GM23338 (cell line): ENCODE results near the gene JAM2. TPM values are rescaled to one million over a fixed set of nuclear protein-coding genes. Genes with fewer than 3 reads are reported as not detected.

ENCODE experiments used
- ATAC-seq: fragments of 200-7000 bp; cut with Tn5 transposase; 3 replicates; pipeline ENCODE4 v1.9.1; 2020
- DNase-seq: peaks from one replicate; pipeline ENCODE4 v3.0.0-alpha.2; 2015; ENCODE audit warnings: low spot score
- H2AFZ ChIP-seq: fragments of 200-600 bp; sonication (generic); 2 replicates; pipeline ENCODE4 v1.8.0; 2016; ENCODE audit warnings: antibody characterized with exemption, mild to moderate bottlenecking, moderate library complexity
- H3F3A ChIP-seq: fragments of 200-600 bp; sonication (generic); replicated peaks from 2 replicates; pipeline ENCODE4 v1.8.0; 2017; ENCODE audit warnings: antibody characterized with exemption, mixed run types, low read depth
- H3K27ac ChIP-seq: fragments of 200-600 bp; sonication (generic); 2 replicates; pipeline ENCODE4 v1.6.1; 2016; ENCODE audit warnings: low read depth
- H3K27me3 ChIP-seq: fragments of 200-600 bp; sonication (generic); 2 replicates; pipeline ENCODE4 v1.8.0; 2016; ENCODE audit warnings: mild to moderate bottlenecking, mixed run types, moderate library complexity; ENCODE audit not compliant: insufficient read depth
- H3K36me3 ChIP-seq: fragments of 200-600 bp; sonication (generic); 2 replicates; pipeline ENCODE4 v1.8.0; 2016; ENCODE audit warnings: mild to moderate bottlenecking; ENCODE audit not compliant: insufficient read depth
- H3K4me1 ChIP-seq: fragments of 200-600 bp; sonication (generic); 2 replicates; pipeline ENCODE4 v1.8.0; 2016; ENCODE audit warnings: mild to moderate bottlenecking, moderate library complexity; ENCODE audit not compliant: insufficient read depth
- H3K4me2 ChIP-seq: fragments of 200-600 bp; sonication (generic); 2 replicates; pipeline ENCODE4 v1.7.1; 2017; ENCODE audit warnings: mixed run types
- H3K4me3 ChIP-seq: fragments of 200-600 bp; sonication (generic); 2 replicates; pipeline ENCODE4 v1.6.1; 2016; ENCODE audit warnings: mixed run types
- H3K79me2 ChIP-seq: fragments of 200-600 bp; sonication (generic); replicated peaks from 2 replicates; pipeline ENCODE4 v1.8.0; 2017; ENCODE audit warnings: mild to moderate bottlenecking; ENCODE audit not compliant: insufficient read depth
- H3K9me2 ChIP-seq: fragments of 200-600 bp; sonication (generic); 2 replicates; pipeline ENCODE4 v1.8.0; 2017; ENCODE audit not compliant: insufficient read depth
- H4K20me1 ChIP-seq: fragments of 200-600 bp; sonication (generic); replicated peaks from 2 replicates; pipeline ENCODE4 v1.8.0; 2017; ENCODE audit warnings: mild to moderate bottlenecking; ENCODE audit not compliant: insufficient read depth
- H3K27ac Mint-ChIP-seq: 2 replicates; pipeline ENCODE4 v1.8.0; 2020; ENCODE audit warnings: inconsistent platforms, mild to moderate bottlenecking, moderate library complexity, mixed read lengths
- H3K27me3 Mint-ChIP-seq: 3 replicates; pipeline ENCODE4 v1.8.0; 2022; ENCODE audit warnings: low read depth, mild to moderate bottlenecking, moderate library complexity, mixed read lengths, inconsistent platforms; ENCODE audit not compliant: insufficient read depth, poor library complexity
- H3K36me3 Mint-ChIP-seq: 3 replicates; pipeline ENCODE4 v1.8.0; 2021; ENCODE audit warnings: low read depth, mild to moderate bottlenecking, inconsistent platforms, moderate library complexity, mixed read lengths
- H3K4me1 Mint-ChIP-seq: 3 replicates; pipeline ENCODE4 v1.8.0; 2020; ENCODE audit warnings: mild to moderate bottlenecking, inconsistent platforms, mixed read lengths
- H3K4me3 Mint-ChIP-seq: 3 replicates; pipeline ENCODE4 v1.8.0; 2021; ENCODE audit warnings: moderate library complexity, mild to moderate bottlenecking, inconsistent platforms, mixed read lengths
- H3K9me3 Mint-ChIP-seq: 3 replicates; pipeline ENCODE4 v1.8.0; 2020; ENCODE audit warnings: moderate library complexity, mild to moderate bottlenecking, inconsistent platforms, mixed read lengths
- EZH2 ChIP-seq: fragments of 200-600 bp; sonication (generic); IDR thresholded peaks from one replicate; pipeline ENCODE4 v1.8.0; 2017; ENCODE audit warnings: antibody characterized with exemption, mild to moderate bottlenecking, low read depth; ENCODE audit not compliant: unreplicated experiment
- EZH2phosphoT487 ChIP-seq: fragments of 200-600 bp; sonication (generic); IDR thresholded peaks from one replicate; pipeline ENCODE4 v1.8.1; 2018; ENCODE audit warnings: antibody characterized with exemption; ENCODE audit not compliant: unreplicated experiment
- JUNB ChIP-seq: IDR thresholded peaks from one replicate; pipeline ENCODE4 v1.6.1; 2016; ENCODE audit warnings: antibody characterized with exemption; ENCODE audit not compliant: unreplicated experiment
- NANOG ChIP-seq: IDR thresholded peaks from 2 replicates; pipeline ENCODE4 v1.6.1; 2016; ENCODE audit warnings: antibody characterized with exemption, borderline replicate concordance
- POLR2AphosphoS5 ChIP-seq: IDR thresholded peaks from 2 replicates; pipeline ENCODE4 v1.6.1; 2016; ENCODE audit warnings: antibody characterized with exemption, low read depth
- STAT1 ChIP-seq: IDR thresholded peaks from one replicate; pipeline ENCODE4 v1.6.1; 2016; ENCODE audit warnings: antibody characterized with exemption; ENCODE audit not compliant: unreplicated experiment
- ZNF114 ChIP-seq: fragments of 250-450 bp; sonication (Bioruptor Pico); IDR thresholded peaks from 2 replicates; pipeline ENCODE4 v1.5.0; 2020; ENCODE audit warnings: mild to moderate bottlenecking, moderate library complexity
- polyA plus RNA-seq: library from polyadenylated mRNA; unstranded; fragments of >200 nt; fragmentation: Nextera tagmentation; extraction: Ambion mirVana; gene quantifications from 2 replicates; pipeline ENCODE4 v1.2.1, GENCODE V29; 2016
- total RNA-seq: library from RNA; depleted of rRNA; stranded (reverse); fragments of >200 nt; shearing (Covaris generic); gene quantifications from 2 replicates; pipeline ENCODE4 v1.2.3, GENCODE V29; 2014
- TF ChIP-seq, protein P1 (sequence below), 2 experiments: fragments of 200-600 bp in 1 of 2; sonication (generic) in 1 of 2; conservative IDR thresholded peaks; 2 replicates each; pipeline versions ENCODE4 v1.5.1 to v1.6.1; 2016 to 2017; ENCODE audit warnings: antibody characterized with exemption in 2 of 2, low read depth in 2 of 2, mild to moderate bottlenecking in 2 of 2, moderate library complexity in 1 of 2
- TF ChIP-seq, protein P2 (sequence below): fragments of 250-450 bp; sonication (Bioruptor Pico); IDR thresholded peaks from 2 replicates; pipeline ENCODE4 v1.5.0; 2020; ENCODE audit warnings: mild to moderate bottlenecking, moderate library complexity
- TF ChIP-seq, protein P3 (sequence below): IDR thresholded peaks from 2 replicates; pipeline ENCODE4 v1.6.1; 2016; ENCODE audit warnings: antibody characterized with exemption

JAM2 gene
- total and polyA plus RNA-seq, 2 experiments from 2014 or later, result 4.9 to 14.6 TPM

DNA sequence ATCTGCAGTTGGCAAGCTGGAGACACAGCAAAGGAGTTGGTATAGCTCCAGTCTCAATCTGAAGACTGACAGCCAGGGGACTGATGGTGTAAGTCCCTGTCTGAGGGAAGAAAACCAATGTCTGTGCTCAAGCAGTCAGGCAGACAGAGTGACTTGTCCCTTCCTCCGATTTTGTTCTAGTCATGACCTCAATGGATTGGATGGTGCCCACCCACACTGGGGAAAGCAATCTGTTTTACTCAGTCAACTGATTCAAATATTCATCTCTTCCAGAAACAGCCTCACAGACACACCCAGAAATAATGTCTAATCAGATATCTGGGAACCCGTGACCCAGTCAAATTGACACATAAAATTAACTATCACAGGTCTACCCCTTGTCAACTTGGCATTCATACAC is 19.9 kb upstream of the JAM2 start:
- H3K36me3 ChIP-seq, result no peaks in the 10 kb centered on the region

More for the DNA sequence above, 19.9 kb upstream of the JAM2 start:
- no peak overlapping the region for H3K4me3 ChIP-seq
- H3K27me3 Mint-ChIP-seq, result peaks cover 3% of the 10 kb centered on the region
- no peaks in the 10 kb centered on the region for H3K4me1 ChIP-seq
- DNase-seq, result no peak
- H3K27ac Mint-ChIP-seq, result no peak overlapping the region
- no peaks in the 10 kb centered on the region for H3F3A ChIP-seq
- no peaks in the 10 kb centered on the region; the same call in 2 of the 3 replicates for H3K4me1 Mint-ChIP-seq
- H3K27me3 ChIP-seq, result no peaks in the 10 kb centered on the region
- H3K4me2 ChIP-seq, result no peak overlapping the region
- H3K9me3 Mint-ChIP-seq, result no peaks in the 10 kb centered on the region
- no peaks in the 10 kb centered on the region for H3K79me2 ChIP-seq
- H4K20me1 ChIP-seq, result 0 out of 2 replicates have a peak, but pooled peaks cover 6% of the 10 kb centered on the region
- no peaks in the 10 kb centered on the region for H3K9me2 ChIP-seq
- H3K36me3 Mint-ChIP-seq, result no peaks in the 10 kb centered on the region
- no peak overlapping the region for H3K4me3 Mint-ChIP-seq
- H3K27ac ChIP-seq, result no peak overlapping the region
- no peak overlapping the region for H2AFZ ChIP-seq
- TF ChIP-seq, protein P1, sequence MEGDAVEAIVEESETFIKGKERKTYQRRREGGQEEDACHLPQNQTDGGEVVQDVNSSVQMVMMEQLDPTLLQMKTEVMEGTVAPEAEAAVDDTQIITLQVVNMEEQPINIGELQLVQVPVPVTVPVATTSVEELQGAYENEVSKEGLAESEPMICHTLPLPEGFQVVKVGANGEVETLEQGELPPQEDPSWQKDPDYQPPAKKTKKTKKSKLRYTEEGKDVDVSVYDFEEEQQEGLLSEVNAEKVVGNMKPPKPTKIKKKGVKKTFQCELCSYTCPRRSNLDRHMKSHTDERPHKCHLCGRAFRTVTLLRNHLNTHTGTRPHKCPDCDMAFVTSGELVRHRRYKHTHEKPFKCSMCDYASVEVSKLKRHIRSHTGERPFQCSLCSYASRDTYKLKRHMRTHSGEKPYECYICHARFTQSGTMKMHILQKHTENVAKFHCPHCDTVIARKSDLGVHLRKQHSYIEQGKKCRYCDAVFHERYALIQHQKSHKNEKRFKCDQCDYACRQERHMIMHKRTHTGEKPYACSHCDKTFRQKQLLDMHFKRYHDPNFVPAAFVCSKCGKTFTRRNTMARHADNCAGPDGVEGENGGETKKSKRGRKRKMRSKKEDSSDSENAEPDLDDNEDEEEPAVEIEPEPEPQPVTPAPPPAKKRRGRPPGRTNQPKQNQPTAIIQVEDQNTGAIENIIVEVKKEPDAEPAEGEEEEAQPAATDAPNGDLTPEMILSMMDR (conservative IDR thresholded peaks at IDR 0.05; ENCODE audit: low read depth in 2 of 2), result no peak
- TF ChIP-seq, protein P2, sequence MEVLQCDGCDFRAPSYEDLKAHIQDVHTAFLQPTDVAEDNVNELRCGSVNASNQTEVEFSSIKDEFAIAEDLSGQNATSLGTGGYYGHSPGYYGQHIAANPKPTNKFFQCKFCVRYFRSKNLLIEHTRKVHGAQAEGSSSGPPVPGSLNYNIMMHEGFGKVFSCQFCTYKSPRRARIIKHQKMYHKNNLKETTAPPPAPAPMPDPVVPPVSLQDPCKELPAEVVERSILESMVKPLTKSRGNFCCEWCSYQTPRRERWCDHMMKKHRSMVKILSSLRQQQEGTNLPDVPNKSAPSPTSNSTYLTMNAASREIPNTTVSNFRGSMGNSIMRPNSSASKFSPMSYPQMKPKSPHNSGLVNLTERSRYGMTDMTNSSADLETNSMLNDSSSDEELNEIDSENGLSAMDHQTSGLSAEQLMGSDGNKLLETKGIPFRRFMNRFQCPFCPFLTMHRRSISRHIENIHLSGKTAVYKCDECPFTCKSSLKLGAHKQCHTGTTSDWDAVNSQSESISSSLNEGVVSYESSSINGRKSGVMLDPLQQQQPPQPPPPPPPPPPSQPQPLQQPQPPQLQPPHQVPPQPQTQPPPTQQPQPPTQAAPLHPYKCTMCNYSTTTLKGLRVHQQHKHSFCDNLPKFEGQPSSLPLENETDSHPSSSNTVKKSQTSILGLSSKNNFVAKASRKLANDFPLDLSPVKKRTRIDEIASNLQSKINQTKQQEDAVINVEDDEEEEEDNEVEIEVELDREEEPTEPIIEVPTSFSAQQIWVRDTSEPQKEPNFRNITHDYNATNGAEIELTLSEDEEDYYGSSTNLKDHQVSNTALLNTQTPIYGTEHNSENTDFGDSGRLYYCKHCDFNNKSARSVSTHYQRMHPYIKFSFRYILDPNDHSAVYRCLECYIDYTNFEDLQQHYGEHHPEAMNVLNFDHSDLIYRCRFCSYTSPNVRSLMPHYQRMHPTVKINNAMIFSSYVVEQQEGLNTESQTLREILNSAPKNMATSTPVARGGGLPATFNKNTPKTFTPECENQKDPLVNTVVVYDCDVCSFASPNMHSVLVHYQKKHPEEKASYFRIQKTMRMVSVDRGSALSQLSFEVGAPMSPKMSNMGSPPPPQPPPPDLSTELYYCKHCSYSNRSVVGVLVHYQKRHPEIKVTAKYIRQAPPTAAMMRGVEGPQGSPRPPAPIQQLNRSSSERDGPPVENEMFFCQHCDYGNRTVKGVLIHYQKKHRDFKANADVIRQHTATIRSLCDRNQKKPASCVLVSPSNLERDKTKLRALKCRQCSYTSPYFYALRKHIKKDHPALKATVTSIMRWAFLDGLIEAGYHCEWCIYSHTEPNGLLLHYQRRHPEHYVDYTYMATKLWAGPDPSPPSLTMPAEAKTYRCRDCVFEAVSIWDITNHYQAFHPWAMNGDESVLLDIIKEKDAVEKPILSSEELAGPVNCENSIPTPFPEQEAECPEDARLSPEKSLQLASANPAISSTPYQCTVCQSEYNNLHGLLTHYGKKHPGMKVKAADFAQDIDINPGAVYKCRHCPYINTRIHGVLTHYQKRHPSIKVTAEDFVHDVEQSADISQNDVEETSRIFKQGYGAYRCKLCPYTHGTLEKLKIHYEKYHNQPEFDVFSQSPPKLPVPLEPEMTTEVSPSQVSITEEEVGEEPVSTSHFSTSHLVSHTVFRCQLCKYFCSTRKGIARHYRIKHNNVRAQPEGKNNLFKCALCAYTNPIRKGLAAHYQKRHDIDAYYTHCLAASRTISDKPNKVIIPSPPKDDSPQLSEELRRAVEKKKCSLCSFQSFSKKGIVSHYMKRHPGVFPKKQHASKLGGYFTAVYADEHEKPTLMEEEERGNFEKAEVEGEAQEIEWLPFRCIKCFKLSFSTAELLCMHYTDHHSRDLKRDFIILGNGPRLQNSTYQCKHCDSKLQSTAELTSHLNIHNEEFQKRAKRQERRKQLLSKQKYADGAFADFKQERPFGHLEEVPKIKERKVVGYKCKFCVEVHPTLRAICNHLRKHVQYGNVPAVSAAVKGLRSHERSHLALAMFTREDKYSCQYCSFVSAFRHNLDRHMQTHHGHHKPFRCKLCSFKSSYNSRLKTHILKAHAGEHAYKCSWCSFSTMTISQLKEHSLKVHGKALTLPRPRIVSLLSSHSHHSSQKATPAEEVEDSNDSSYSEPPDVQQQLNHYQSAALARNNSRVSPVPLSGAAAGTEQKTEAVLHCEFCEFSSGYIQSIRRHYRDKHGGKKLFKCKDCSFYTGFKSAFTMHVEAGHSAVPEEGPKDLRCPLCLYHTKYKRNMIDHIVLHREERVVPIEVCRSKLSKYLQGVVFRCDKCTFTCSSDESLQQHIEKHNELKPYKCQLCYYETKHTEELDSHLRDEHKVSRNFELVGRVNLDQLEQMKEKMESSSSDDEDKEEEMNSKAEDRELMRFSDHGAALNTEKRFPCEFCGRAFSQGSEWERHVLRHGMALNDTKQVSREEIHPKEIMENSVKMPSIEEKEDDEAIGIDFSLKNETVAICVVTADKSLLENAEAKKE (CRISPR knock-in tag), result no peak
- TF ChIP-seq EZH2phosphoT487, result no peak
- TF ChIP-seq NANOG, result no peak
- no peak for TF ChIP-seq ZNF114
- TF ChIP-seq, protein P3, sequence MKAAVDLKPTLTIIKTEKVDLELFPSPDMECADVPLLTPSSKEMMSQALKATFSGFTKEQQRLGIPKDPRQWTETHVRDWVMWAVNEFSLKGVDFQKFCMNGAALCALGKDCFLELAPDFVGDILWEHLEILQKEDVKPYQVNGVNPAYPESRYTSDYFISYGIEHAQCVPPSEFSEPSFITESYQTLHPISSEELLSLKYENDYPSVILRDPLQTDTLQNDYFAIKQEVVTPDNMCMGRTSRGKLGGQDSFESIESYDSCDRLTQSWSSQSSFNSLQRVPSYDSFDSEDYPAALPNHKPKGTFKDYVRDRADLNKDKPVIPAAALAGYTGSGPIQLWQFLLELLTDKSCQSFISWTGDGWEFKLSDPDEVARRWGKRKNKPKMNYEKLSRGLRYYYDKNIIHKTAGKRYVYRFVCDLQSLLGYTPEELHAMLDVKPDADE, result no peak
- TF ChIP-seq STAT1, result no peak
- TF ChIP-seq EZH2, result no peak
- no peak for TF ChIP-seq JUNB
- no peak for TF ChIP-seq POLR2AphosphoS5
- no peak for ATAC-seq
